ENCODE results near the gene IL1B.
"Not testable (repeated sequence)": the region's sequence is repeated elsewhere in the genome, so short reads cannot be mapped to it uniquely, and the experiment has no call there.

IL1B gene

DNA sequence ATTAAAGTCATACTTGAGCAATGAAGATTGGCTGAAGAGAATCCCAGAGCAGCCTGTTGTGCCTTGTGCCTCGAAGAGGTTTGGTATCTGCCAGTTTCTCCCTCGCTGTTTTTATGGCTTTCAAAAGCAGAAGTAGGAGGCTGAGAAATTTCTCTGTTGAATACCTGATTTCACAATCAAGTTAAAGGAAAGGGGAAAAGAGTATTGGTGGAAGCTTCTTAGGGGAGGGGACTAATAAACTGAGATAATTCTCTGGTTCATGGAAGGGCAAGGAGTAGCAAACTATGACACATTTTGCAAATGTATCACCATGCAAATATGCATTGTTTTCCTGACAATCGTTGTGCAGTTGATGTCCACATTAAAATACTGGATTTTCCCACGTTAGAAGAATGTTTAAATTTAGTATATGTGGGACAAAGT is at the start of gene IL1B:
IL1B (minus strand) TSS at position 85 of the 423 bp plus-strand sequence. CDS start 550 bp downstream, outside the sequence.
- no peak for DNase-seq (ENCODE audit: low read depth)

DNA sequence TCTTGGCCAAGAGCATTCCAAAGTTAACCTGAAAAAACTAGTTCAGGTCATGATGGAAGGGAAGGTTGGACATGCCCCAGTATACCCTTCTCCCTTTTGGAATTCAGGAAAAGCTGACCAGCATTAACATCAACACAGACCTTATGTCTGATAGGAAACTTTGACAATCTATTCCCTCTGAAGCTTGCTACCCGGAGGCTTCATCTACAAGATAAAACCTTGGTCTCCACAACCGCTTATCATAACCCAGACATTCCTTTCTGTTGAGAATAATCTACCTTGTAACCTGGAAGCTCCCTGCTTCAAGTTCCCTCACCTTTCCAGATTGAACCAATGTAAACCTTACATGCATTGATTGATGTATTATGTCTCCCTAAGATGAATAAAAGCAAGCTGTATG is 49.7 kb upstream of the IL1B start:
- DNase-seq (ENCODE audit: low read depth), result no peak

DNA sequence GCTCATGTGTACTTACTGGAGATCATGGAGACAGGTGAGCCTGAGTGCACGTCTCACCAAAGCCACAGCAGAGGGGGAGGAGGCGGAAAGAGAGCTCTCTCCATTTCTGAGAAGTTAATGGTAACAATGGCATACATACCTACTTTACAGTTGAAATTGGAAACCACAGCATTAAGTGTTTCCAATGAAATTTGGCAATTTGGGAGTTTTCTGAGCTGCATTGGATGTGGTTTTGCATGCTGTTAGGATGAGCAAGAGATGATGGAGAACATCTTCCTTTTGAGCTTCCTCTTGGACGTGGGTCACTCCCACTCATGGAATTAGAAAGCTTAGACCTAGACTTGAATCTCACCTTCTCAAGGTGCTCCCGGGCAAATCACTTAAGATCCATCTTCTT is 48.9 kb upstream of the IL1B start:
- no peak for DNase-seq (ENCODE audit: low read depth)

DNA sequence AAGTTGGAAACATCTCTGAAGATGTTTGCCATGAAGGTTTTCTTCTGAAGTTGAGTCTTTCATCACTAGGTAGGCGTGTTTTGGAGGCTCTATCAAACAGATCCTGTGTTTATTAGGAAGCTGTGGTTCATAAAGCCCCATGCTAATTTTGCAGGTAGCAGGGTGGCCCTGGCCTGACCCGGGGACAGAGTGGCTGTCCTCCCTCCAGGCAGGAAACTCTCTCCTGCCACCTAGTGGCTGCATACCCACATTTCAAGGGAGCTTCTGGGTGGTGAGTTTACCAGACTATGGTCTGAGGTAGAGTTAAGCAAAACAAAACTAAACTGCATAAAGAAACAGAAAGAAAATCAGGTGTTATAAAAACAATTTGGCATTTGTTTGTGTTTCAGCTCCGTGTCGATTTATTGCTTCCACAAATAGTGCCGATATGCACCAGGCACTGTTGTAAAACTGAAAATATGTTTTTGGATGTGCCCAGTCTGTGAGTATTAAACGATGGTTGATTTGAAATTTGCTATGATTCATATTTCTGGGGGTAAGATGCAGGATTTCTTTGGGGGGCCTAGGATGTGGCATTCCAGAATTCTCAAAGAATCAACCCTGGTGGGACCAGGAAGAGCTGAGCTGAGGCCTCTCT is 48.4 kb upstream of the IL1B start:
- peak; percentile 6 for DNase-seq (ENCODE audit: low read depth)

DNA sequence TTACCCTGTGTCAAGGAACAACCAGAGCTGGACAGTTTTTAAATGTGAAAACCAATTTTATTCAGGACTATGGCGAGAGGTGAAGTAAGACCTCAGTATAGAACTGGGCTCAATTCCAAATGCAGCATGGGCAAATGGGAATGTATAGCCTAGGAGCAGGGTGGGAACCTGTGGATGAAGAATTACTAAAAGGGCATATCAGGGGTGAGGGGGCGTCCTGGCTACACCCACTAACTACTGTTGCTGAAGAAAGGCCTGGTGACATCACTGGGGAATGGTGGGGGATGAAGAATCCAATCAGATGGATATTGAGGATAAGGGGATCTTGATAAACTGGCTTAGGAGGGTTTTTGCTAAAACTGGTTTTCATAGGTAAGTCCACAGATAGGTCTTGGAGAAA is 47.1 kb upstream of the IL1B start:
- no peak for DNase-seq (ENCODE audit: low read depth)

DNA sequence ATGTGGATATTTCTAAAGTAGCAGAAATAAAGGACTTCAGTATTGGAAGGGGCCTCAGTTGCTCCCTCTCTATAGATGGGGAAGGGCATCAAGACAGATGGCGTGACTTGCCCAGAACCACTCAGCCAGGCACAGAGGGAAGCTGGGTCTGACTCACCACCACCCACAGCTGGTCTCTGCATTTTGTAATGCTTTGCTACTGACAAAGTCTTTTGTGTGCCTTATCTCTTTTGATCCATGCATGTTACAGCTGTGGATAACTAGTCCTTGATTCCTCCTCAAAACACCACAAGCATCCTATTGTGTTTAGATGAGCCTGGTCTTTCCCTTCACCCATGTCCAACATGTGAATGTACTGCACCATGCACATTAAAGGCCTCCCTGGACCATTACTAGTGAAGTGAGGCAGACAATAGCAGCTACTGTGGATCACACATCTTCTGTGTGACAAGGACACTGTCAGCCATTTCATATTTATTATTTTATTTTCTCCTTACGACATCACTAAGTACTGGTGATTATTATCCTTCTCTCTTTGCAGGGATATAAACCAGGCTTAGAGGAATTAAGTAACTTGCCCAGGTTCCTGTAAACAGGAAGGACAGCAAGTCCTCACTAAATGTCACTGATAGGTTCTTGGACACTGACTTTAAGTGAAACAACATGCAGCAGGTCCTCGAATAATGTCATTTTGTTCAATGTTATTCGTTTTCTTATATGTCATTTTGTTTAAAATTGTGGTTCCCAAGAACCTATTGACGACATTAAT is 44.8 kb upstream of the IL1B start:
- DNase-seq (ENCODE audit: low read depth), result no peak

DNA sequence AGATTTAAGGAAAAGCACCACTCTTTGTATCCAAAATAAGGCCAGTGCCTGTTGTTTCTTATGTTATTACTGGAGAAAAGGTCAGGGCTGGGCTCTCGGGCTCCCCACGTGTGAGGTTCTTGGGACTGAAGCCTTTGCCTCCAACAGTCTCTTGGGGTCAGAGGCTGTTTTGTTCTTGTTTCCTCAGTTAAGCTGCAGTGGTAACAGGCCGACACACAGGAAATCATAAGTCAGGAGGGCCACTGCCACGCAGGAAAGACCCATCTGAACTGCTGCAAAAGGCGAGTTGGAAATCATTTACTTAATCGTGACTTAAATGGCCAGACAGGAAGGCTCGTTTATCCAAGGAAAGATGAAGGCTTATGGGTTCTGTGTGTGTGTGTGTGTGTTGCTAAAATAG is 44.1 kb upstream of the IL1B start:
- DNase-seq (ENCODE audit: low read depth), result no peak

DNA sequence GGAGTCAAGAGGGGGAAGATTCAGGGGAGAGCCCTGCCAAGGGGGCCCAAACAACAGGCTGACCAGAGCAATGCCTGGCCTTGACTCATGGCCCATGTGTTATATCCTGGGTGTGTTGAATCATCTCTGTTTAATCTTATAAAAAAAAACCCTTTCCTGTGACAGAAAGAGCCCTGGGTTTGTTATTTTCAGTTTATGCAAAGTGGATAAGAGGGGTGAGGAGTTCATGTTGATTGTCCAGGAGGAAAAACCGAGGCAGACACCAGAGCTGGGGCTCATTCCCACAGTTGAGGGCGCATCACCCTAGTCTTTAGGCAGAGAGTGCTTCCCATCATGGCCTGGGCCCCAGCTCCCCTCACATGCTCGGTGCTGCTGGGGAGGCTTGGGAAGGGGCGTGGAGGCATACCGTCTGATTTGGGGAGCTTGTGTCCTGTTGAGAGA is 43.5 kb upstream of the IL1B start:
- DNase-seq (ENCODE audit: low read depth), result no peak

DNA sequence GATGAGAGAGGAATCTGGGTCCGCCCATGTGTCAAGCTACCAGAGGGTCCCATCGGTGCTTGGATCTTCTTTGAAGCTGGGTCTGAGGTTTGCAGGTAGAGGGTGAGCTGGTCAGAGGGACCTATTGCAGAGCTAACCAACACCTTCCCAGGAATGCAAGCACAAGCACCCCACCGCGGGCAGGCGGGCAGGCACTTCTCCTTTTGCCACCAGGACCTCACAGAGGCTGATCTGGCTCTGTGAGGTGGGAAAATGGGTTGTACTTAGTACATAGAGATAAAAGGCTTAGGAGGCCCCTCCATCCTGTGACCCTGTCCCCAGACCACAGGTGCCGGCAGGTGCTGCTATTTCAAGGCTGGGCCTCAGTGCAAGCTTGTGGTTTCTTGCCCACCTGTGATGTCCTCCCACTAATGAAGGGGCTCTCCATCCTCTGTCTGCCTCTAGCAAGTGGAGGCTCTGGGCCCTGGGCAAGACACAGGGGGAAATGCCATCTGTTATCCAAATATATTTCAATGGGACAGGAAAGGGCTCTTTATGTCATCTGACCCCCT is 43.0 kb upstream of the IL1B start:
- no peak for DNase-seq (ENCODE audit: low read depth)

DNA sequence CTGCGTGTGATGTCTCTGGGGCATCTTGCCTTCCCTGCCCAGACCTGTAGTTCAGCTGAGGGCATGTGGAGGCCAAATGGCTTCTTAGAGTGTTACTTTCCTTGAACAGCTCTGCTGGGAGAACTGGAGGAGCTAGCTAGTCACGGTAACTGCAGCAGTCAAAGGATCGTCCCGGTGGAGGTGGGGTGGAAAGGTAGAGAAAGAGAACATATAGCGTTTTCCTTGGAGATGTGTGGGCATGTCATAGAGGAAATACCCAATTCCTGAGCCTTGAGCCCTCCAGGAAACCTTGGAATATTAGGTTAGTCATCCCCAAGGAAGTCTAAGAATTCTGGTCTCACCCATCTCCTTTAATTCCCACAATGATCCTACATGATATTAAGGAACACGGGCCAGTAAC is 40.8 kb upstream of the IL1B start:
- no peak for DNase-seq (ENCODE audit: low read depth)

DNA sequence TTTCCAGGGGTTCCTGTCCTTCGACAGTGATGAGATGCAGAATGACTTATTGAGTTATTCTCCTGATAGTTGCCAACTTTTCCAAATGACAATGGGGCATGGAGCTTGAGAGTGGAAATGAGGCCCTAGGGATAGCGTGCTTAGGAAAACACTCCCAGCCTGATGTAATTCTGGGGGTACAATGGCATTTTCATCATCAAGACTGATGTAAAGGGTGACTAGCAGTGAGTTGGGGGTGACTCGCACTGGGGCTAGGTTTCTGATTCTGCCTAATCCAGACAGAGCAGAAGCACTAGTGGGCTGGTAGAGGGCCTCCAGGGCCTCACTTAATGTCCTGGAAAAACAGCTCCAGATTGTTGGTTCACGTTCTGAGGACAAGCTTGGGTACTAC is 40.4 kb upstream of the IL1B start:
- no peak for DNase-seq (ENCODE audit: low read depth)

DNA sequence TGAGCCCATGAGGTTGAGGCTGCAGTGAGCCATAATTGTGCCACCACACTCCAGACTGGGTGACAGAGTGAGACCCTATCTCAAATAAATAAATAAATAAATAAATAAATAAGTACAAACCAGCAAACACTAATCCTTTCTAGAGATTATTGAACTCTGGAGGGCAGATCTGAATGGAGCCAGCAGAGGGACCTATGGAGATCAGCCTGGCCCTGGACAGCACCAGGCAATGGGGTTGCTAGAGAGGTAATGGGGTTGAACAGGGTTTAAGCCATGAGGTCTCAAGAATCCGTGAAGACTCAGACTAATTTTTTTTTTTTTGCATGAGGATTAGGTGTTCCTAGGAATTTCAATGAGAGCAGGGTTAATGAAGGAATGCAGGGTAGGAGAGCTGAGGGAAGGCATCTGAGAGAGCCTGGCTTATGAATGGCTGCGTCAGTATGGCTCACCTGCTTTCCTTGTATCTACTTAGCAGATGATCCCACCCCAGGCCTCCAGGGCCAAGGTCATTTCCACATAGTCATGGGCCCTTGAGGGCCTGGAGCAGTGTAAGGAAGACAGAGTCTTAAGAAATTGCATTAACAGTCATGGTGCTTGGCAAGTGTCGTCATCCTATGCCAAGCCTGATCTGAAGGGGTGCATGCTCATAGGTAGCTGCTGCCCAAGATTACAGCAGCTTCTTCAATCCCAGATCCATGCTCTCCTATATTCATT is 39.8 kb upstream of the IL1B start:
- no peak for DNase-seq (ENCODE audit: low read depth)

DNA sequence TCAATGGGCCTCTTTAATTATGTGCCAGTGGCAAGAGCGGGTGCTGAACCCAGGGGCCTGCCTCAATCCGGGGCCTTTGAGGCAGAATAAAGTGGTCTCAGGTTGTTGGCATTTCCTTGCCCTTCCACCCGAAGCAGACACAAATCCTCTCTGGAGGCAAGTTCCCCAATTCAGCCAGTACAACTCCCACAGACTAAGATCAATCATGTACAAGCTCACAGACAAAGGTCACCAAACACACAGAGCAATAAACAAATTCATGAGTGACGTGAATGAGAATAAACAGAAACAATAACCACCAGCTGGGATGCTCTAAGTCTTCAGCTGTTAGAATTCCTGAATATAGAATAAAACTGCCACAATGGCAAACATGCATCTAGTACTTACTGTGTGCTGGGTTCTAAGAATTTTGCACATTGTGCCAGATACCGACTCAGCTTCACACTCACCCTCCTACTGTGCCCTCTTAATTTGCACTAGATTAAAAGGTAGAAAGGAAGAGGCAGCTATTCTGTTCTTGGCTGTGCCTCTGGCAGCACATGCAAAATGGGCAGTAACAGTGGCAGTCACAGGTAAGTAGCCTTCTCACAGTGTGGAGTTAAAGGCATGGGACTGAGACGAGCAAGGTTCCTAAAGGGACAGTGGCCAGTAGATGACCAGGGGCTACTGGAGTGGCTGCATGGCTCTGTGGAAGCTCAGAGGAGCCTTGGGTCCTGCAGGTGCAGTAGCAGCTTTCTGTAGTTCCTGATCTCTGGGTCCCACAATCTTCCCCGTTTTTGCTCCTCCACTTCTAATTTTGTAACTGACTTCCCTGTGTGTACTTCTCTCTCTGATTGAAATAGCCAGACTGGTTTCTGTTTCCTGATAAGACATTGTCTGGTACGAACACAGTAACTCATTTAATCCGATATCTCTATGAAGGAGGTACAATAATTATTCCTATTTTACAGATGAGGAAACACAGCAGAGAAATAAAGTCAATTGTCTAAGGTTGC is 34.6 kb upstream of the IL1B start:
- no peak for DNase-seq (ENCODE audit: low read depth)

DNA sequence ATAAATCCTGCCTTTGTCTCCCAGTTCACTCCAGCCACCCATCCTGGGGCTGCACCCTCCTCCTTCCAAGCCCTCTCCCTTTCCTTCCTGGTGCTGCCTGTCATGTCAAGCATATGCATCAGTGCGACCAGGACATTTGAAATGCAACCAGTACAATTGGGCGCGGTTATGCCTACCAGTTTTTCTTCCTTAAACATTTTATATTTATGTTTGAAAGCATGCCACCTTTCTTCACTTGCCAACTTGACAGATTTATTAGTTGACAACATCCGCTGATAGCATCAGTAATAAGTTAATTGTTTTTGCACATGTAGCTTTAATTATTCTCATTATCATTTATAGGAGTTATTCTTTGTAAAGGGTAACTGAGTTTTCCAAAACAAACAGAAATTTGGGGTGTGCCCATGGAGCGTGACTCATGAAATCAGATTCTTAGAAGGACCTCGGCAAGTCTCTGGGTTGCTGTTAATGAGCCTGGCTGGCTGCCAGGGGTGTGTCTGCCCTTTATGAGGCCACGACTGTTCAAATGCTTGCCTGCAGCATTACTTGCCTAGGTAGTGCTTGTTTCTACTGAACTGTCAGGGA is 32.8 kb upstream of the IL1B start:
- DNase-seq (ENCODE audit: low read depth), result peak; percentile 21

DNA sequence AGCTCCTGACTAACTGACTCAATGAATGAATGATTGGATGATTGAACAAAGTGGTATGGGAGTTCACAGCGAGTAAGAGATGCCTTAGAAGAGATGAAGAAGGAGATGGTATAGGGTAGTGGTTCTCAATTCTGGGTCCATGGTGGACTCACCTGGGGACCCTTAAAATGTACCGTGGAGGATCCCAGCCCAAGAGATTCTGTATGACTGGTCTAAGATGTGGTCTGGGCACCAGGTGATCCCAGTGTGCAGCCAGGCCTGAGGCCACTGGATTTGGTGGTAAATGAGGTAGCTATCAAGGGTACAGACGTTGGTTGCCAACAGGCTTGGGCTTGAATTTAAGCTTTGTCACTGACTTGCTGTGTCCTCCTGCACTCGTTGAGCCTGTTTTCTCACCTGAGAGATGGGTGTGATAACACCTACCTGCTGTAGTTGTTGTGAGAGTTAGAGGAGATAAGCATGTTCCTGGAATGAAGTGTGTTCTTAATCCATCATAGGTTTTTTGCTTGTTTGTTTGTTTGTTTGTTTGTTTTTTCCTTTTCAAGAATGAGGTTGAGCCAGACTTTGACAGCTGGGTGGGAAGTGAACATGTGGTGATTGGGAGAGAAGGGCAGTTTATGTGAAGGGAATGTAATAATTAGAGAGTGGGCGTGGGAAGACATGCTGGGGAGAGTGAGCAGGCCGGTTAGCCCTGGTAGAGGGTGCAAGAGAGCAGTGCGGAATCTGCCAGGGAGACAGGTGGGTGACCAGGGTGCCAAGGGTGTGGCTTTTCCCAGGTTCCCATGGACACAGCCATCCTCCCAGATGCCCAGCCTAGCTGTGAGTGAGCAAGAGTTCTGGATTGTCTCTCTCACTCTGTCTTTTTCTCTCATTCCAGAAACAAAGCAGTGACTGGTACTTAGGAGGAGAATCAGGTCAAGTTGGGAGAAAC is 31.4 kb upstream of the IL1B start:
- no peak for DNase-seq (ENCODE audit: low read depth)

DNA sequence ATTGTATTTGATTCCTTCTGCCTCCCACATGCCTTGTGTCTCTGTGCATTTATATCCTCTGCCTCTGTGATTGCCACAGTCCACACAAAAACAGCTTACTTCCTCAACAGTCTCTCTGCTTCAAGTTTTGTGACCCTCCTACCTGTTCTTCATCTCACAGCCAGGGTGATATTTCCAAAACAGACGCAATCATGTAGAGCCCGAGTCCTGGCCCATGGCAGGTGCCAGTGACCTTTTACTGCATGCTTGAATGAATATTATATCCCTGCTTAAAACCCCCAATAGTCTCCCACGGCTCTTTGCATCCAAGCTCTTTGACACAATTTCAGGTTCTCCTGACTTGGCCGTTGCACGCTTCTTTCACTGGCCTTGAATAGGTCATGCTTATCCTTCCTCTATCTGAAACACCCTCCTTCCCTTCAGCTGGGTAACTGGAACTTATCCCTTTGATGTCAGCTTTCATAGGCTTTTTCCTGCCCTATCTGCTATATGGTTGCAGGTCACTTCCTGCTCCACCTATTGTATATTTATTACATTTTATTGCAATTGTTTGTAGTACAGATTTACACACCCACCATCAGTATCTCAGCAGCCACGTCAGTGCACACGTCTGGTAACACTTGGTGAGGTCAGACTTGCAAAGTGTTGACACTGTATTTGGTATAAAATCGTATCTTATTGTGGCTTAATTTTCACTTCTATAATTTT is 29.7 kb upstream of the IL1B start:
- no peak for DNase-seq (ENCODE audit: low read depth)

DNA sequence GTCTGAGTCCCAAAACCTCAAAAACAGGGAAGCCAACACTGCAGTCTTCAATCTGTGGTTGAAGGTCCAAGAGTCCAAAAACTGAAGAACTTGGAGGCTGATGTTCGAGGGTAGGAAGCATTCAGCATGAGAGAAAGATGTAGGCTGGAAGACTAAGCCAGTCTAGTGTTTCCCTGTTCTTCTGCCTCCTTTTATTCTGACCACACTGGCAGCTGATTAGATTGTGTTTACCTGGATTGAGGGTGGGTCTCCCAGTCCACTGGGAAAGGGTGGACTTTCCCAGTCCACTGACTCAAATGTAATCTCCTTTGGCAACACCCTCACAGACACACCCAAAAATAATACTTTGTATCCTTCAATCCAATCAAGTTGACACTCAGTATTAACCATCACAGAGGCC is 27.5 kb upstream of the IL1B start:
- no peak for DNase-seq (ENCODE audit: low read depth)

DNA sequence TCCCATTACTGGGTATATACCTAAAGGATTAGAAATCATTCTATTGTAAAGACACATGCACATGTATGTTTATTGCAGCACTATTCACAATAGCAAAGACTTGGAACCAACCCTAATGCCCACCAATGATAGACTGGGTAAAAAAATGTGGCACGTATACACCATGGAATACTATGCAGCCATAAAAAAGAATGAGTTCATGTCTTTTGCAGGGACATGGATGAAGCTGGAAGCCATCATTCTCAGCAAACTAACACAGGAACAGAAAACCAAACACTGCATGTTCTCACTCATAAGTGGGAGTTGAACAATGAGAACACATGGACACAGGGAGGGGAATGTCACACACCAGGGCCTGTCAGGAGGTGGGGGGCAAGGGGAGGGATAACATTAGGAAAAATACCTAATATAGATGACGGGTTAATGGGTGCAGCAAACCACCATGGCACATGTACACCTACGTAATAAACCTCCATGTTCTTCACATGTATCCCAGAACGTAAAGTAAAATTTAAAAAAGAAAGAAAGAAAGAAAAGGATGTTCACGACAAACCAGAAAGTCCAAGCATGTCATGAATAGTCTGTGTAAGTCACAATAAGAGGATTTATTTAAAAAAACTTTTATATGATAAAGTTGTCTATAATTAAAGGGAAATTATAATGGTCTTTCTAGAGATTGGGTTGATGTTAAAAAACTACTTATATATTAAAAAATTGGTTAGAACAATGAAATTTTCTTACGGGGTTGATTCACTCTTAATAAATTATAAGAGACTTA is 23.0 kb upstream of the IL1B start:
- DNase-seq (ENCODE audit: low read depth), result not testable (repeated sequence)

DNA sequence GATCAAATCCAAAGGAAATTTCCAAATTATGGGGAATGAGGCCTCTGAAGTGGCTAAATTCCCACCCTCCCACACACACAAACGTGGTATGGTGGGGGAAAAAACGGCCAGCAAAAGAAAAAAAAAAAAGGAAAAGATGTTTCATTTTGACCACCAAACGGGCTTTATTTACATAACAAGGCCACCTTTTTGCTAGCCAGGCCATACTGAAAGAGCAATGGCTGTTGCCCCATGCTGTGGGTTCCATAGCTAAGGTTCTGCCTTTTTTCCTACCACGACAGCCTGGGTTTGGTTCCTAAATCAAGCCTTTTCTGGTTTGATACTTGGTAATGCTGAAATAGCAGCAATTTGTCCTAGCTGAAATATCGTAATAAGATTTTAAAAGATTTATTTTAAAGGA is 14.0 kb upstream of the IL1B start:
- no peak for DNase-seq (ENCODE audit: low read depth)
